AG04449 (cell line): ENCODE data around the gene PABPC1L2B.
"Not testable (repeated sequence)": the region's sequence is repeated elsewhere in the genome, so short reads cannot be mapped to it uniquely, and the experiment has no call there.

Experiments used
- CTCF ChIA-PET: fragments of 350-600 bp; formaldehyde crosslinking; extraction: SDS; loops from one replicate; lab custom pipeline; 2021; ENCODE audit warnings: antibody characterized with exemption; lab: Yijun Ruan, JAX
- POLR2A ChIA-PET: fragments of 400-600, 350-600 bp; formaldehyde crosslinking; extraction: SDS; loops from one replicate; lab custom pipeline; 2020; ENCODE audit warnings: antibody characterized with exemption, inconsistent platforms; lab: Yijun Ruan, JAX
- DNase-seq: peaks from one replicate; pipeline ENCODE4 v3.0.0-alpha.2; 2010; ENCODE audit warnings: low read depth, low spot score
- H3K4me3 ChIP-seq: 2 replicates; pipeline ENCODE4 v1.5.1; 2011; ENCODE audit warnings: low read depth, mild to moderate bottlenecking, control low read depth, low read length
- CTCF ChIP-seq: IDR thresholded peaks from one replicate; pipeline ENCODE4 v1.5.1; 2011; ENCODE audit warnings: mild to moderate bottlenecking, moderate library complexity, low read length, control low read depth, inconsistent platforms; ENCODE audit not compliant: insufficient read depth; ENCODE audit errors: missing control alignments

PABPC1L2B gene

DNA sequence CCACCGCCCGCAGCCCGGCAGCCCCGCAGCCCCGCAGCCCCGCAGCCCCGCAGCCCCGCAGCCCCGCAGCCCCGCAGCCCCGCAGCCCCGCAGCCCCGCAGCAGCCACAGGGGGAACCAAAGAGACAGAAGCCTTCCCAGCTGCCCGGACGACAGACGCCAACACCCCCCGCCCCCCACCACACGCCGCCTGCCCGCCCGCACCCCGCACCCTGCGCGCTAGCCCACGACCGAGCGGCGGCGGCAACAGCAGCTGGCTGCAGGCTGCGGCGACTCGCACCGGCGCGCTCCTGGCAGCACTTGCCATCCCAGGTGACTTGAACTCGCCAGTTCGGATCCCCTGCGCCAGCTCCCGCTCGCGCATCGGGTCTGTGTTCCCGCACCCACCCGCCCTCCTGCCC, at the start of gene PABPC1L2B:
Gene PABPC1L2B, plus strand, starts transcription at position 207 of the 400 bp plus-strand sequence. CDS start 704 bp downstream, outside the sequence.
- H3K4me3 ChIP-seq, DNase-seq, POLR2A ChIA-PET, CTCF ChIA-PET: not testable (repeated sequence)

- POLR2A ChIA-PET, CTCF ChIA-PET, H3K4me3 ChIP-seq, DNase-seq: not testable (repeated sequence)
These were observed 42.8 kb upstream of the PABPC1L2B start for GRCh38 chrX:72959971-72960370.

GRCh38 chrX:72971859-72972258, 30.9 kb upstream of the PABPC1L2B start:
- POLR2A ChIA-PET, H3K4me3 ChIP-seq, CTCF ChIA-PET, DNase-seq: not testable (repeated sequence)

GRCh38 chrX:72974885-72975284, 27.9 kb upstream of the PABPC1L2B start:
- CTCF ChIA-PET, POLR2A ChIA-PET, H3K4me3 ChIP-seq, DNase-seq: not testable (repeated sequence)

DNA sequence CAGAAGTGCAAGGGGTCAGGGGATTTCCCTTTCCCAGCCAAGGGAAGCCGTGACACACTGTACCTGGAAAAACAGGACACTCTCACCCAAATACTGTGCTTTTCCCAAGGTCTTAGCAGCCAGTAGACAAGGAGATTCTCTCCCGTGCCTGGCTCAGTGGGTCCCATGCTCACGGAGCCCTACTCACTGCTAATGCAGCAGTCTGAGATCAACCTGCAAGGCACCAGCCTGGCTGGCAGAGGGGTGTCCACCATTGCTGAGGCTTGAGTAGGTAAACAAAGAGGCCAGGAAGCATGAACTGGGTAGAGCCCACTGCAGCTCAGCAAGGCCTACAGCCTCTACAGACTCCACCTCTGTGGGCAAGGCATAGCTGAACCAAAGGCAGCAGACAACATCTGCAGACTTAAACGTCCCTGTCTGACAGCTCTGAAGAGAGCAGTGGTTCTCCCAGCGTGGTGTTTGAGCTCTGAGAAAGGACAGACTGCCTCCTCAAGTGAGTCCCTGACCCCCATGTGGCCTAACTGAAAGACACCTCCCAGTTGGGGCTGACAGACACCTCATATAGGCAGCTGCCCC, 21.8 kb upstream of the PABPC1L2B start:
- POLR2A ChIA-PET: not testable (repeated sequence)

DNA sequence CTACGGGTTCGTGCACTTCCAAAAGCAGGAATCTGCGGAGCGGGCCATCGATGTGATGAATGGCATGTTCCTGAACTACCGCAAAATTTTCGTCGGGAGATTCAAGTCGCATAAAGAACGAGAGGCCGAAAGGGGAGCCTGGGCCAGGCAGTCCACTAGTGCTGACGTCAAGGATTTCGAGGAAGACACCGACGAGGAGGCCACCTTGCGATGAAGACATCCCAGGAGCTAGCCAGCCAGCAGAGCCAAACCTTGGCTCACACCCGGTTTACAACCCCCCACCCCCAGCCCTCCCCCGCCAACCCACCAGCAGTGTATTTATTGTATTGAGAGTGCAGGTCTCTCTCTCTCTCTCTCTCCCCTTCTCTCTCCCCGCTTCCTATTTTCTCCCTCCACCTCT, 1.3 kb downstream of the PABPC1L2B start:
- POLR2A ChIA-PET, H3K4me3 ChIP-seq, CTCF ChIA-PET, DNase-seq: not testable (repeated sequence)

More for the DNA sequence above, 21.8 kb upstream of the PABPC1L2B start:
- H3K4me3 ChIP-seq, DNase-seq, CTCF ChIA-PET: not testable (repeated sequence)

GRCh38 chrX:73021361-73022092, 18.8 kb downstream of the PABPC1L2B start:
- DNase-seq: no peak
- H3K4me3 ChIP-seq: no peak overlapping the region
- ChIA-PET CTCF (no interaction called here), POLR2A (no interaction called here)
- no peak for TF ChIP-seq CTCF

GRCh38 chrX:73022093-73022445, 19.3 kb downstream of the PABPC1L2B start:
- DNase-seq, H3K4me3 ChIP-seq, CTCF ChIA-PET, POLR2A ChIA-PET: not testable (repeated sequence)

- no peak for DNase-seq
- no peak for TF ChIP-seq CTCF
- CTCF ChIA-PET: no interaction called here
- POLR2A ChIA-PET: no interaction called here
- H3K4me3 ChIP-seq: no peak overlapping the region
These were observed 26.1 kb downstream of the PABPC1L2B start for GRCh38 chrX:73028876-73029275.
